Measurements from ENCODE around the gene ZBTB22.
"Not testable (repeated sequence)": the region's sequence is repeated elsewhere in the genome, so short reads cannot be mapped to it uniquely, and the experiment has no call there.

ZBTB22 gene

DNA sequence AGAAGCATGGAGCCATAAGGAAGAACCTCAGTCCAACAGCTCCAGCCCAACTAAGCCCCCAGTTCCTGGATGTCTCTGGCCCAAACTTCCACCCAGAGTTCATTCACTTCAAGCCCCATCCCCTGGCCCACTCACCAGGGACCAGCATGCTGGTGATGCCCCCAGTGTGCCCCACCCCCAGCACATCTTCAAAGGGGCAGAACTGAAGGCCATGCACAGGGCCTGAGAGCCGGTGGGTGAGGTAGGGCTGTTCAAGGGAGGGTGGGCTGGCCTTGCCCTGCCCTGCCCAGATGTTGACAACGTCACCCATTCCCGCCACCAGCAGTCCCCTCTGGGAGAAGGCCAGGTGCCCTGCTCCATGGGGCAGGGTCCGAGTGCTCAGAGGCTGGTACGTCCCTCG is 37.0 kb downstream of the ZBTB22 start:
- no peak for TF ChIP-seq FOXP2 (optimal IDR thresholded peaks at IDR 0.05; ENCODE audit: control extremely low read depth, extremely low read length, insufficient read depth)
- TF ChIP-seq POLR2AphosphoS5 (IDR thresholded peaks at IDR 0.05; ENCODE audit: borderline replicate concordance, low read depth, low read length) = no peak
- TF ChIP-seq EZH2 (IDR thresholded peaks at IDR 0.05) = no peak
- Histone ChIP-seq H3K9me3 (ENCODE audit: low read depth, low read length) (no peaks in the 10 kb centered on the region), H3K9ac (ENCODE audit: insufficient read length) (no peak overlapping the region), H3K4me3 (no peak overlapping the region), H3K36me3 (ENCODE audit: insufficient read depth, low read length) (peaks cover 33% of the 10 kb centered on the region), H3K27ac (no peak overlapping the region)
- DNase-seq (ENCODE audit: low read depth, low spot score) = no peak

DNA sequence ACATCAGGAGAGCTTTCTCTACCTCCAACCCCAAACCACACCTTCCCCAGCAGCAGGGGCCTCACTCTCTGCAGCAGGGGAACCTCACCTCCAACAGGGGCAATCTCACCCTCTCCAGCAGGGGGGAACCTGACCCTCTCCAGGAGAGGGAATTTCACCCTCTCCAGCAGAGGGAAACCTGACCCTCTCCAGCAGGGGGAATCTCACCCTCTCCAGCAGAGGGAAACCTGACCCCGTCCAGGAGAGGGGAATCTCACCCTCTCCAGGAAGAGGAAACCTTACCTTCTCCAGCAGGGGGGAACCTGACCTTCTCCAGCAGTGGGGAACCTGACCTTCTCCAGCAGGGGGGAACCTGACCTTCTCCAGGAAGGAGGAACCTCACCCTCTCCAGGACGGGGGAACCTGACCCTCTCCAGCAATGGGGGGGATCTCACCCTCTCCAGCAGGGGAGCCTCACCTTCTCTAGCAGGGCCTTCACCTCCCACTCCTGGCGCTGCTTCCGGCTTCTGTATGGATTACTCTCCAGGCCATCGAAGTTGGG is 37.5 kb downstream of the ZBTB22 start:
- DNase-seq (ENCODE audit: low read depth, low spot score) = no peak
- TF ChIP-seq POLR2AphosphoS5 (IDR thresholded peaks at IDR 0.05; ENCODE audit: borderline replicate concordance, low read depth, low read length) (no peak), EZH2 (IDR thresholded peaks at IDR 0.05) (no peak), FOXP2 (optimal IDR thresholded peaks at IDR 0.05; ENCODE audit: control extremely low read depth, extremely low read length, insufficient read depth) (no peak)
- H3K4me3 ChIP-seq = no peak overlapping the region
- H3K36me3 ChIP-seq (ENCODE audit: insufficient read depth, low read length) = peaks cover 34% of the 10 kb centered on the region
- H3K9ac ChIP-seq (ENCODE audit: insufficient read length) = no peak overlapping the region
- no peaks in the 10 kb centered on the region for H3K9me3 ChIP-seq (ENCODE audit: low read depth, low read length)
- H3K27ac ChIP-seq = no peak overlapping the region

DNA sequence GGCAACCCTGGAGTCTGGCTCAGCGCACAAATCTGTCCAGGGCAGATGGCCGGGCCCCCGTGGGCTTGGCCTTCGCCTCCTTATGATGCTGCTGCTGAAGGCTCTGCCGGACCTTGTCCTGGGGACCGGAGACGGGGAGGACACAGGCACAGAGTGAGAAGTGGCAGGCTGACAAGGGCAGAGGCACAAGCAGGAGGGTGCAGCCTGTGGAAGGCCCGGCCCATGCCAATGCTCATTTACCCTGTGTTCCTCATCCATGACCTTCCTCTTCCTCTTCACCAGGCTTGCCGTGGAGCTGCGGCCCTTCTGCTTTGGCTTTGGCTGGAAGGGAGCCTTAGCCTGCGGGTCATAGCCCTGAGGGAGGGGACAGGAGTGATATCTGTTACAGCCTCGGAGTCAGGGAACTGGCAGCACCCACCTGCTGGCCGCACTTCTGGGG is 38.3 kb downstream of the ZBTB22 start:
- H3K4me3 ChIP-seq = no peak overlapping the region
- no peak overlapping the region for H3K9ac ChIP-seq (ENCODE audit: insufficient read length)
- DNase-seq (ENCODE audit: low read depth, low spot score) = no peak
- H3K9me3 ChIP-seq (ENCODE audit: low read depth, low read length) = no peaks in the 10 kb centered on the region
- H3K36me3 ChIP-seq (ENCODE audit: insufficient read depth, low read length) = peaks cover 34% of the 10 kb centered on the region
- H3K27ac ChIP-seq = no peak overlapping the region
- no peak for TF ChIP-seq FOXP2 (optimal IDR thresholded peaks at IDR 0.05; ENCODE audit: control extremely low read depth, extremely low read length, insufficient read depth)
- no peak for TF ChIP-seq EZH2 (IDR thresholded peaks at IDR 0.05)
- no peak; the same call in 1 of the 2 replicates for TF ChIP-seq POLR2AphosphoS5 (IDR thresholded peaks at IDR 0.05; ENCODE audit: borderline replicate concordance, low read depth, low read length)

DNA sequence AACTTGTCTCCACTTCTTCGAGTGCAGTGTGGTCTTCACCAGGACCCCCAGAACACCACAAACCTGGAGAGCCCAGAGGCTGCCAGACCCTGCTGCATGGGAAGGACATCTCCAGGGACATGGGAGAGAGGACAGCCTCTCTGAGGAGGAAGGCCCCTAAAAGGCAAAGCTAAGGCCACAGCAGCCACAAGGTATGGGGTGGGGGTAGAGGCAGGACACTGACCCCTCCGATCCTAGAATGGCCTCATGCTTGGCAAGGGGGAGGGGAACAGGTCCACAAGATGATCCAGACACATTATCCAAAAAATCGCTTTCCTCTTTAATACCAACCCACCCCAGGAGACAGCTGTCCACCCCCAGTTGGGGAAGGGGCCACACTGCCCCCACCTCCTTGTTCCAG is 38.7 kb downstream of the ZBTB22 start:
- Histone ChIP-seq H3K27ac (peak overlapping the region; percentile 46; the same call in 1 of the 2 replicates), H3K36me3 (ENCODE audit: insufficient read depth, low read length) (peaks cover 37% of the 10 kb centered on the region)
- no peak for DNase-seq (ENCODE audit: low read depth, low spot score)

DNA sequence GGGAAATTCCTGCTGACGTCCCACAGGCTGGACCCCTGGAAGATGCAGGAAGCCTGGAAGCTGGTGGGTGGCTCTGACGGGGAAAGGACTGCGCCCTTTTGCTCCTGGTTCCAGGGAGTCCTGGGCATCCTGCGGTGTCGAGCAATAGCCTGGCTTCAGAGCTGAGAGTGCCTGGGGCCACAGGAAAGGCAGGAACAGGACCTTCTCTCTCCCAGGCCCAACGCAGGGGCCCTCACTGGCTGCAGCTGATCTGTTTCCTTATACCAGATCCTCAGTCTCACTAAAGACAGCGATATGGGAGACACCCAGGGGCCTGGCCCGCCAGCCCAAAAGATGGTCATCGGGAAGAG is 39.2 kb downstream of the ZBTB22 start:
- DNase-seq (ENCODE audit: low read depth, low spot score) = no peak
- H3K4me3 ChIP-seq = no peak overlapping the region
- peaks cover 41% of the 10 kb centered on the region for H3K36me3 ChIP-seq (ENCODE audit: insufficient read depth, low read length)
- TF ChIP-seq POLR2AphosphoS5 (IDR thresholded peaks at IDR 0.05; ENCODE audit: borderline replicate concordance, low read depth, low read length) (no peak), EZH2 (IDR thresholded peaks at IDR 0.05) (no peak), FOXP2 (optimal IDR thresholded peaks at IDR 0.05; ENCODE audit: control extremely low read depth, extremely low read length, insufficient read depth) (no peak)
- peak overlapping the region; percentile 46; the same call in 1 of the 2 replicates for H3K27ac ChIP-seq
- no peak overlapping the region for H3K9ac ChIP-seq (ENCODE audit: insufficient read length)
- no peaks in the 10 kb centered on the region for H3K9me3 ChIP-seq (ENCODE audit: low read depth, low read length)

More for the DNA sequence above, 38.7 kb downstream of the ZBTB22 start:
- TF ChIP-seq FOXP2 (optimal IDR thresholded peaks at IDR 0.05; ENCODE audit: control extremely low read depth, extremely low read length, insufficient read depth) (no peak), EZH2 (IDR thresholded peaks at IDR 0.05) (no peak), POLR2AphosphoS5 (IDR thresholded peaks at IDR 0.05; ENCODE audit: borderline replicate concordance, low read depth, low read length) (no peak)
- Histone ChIP-seq H3K4me3 (no peak overlapping the region), H3K9ac (ENCODE audit: insufficient read length) (no peak overlapping the region), H3K9me3 (ENCODE audit: low read depth, low read length) (no peaks in the 10 kb centered on the region)

DNA sequence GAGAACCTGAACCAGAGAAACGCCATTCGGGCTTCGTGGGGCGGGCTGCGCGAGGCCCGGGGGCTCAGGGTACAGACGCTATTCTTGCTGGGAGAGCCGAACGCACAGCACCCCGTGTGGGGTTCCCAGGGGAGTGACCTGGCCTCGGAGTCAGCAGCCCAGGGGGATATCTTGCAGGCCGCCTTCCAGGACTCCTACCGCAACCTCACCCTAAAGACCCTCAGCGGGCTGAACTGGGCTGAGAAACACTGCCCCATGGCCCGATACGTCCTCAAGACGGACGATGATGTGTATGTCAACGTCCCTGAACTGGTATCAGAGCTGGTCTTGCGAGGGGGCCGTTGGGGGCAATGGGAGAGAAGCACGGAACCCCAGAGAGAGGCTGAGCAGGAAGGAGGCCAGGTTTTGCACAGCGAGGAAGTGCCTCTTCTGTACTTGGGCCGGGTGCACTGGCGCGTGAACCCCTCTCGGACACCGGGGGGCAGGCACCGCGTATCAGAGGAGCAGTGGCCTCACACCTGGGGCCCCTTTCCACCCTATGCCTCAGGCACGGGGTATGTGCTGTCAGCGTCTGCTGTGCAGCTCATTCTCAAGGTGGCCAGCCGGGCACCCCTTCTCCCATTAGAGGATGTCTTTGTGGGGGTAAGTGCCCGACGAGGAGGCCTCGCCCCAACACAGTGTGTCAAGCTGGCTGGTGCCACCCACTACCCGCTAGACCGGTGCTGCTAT is 39.7 kb downstream of the ZBTB22 start:
- Histone ChIP-seq H3K9me3 (ENCODE audit: low read depth, low read length) (no peaks in the 10 kb centered on the region), H3K9ac (ENCODE audit: insufficient read length) (no peak overlapping the region), H3K36me3 (ENCODE audit: insufficient read depth, low read length) (peaks cover 47% of the 10 kb centered on the region), H3K4me3 (peak overlapping the region; percentile 99), H3K27ac (peak overlapping the region; percentile 84)
- TF ChIP-seq EZH2 (IDR thresholded peaks at IDR 0.05) (no peak), POLR2AphosphoS5 (IDR thresholded peaks at IDR 0.05; ENCODE audit: borderline replicate concordance, low read depth, low read length) (no peak; the same call in 1 of the 2 replicates)
- no peak for DNase-seq (ENCODE audit: low read depth, low spot score)

DNA sequence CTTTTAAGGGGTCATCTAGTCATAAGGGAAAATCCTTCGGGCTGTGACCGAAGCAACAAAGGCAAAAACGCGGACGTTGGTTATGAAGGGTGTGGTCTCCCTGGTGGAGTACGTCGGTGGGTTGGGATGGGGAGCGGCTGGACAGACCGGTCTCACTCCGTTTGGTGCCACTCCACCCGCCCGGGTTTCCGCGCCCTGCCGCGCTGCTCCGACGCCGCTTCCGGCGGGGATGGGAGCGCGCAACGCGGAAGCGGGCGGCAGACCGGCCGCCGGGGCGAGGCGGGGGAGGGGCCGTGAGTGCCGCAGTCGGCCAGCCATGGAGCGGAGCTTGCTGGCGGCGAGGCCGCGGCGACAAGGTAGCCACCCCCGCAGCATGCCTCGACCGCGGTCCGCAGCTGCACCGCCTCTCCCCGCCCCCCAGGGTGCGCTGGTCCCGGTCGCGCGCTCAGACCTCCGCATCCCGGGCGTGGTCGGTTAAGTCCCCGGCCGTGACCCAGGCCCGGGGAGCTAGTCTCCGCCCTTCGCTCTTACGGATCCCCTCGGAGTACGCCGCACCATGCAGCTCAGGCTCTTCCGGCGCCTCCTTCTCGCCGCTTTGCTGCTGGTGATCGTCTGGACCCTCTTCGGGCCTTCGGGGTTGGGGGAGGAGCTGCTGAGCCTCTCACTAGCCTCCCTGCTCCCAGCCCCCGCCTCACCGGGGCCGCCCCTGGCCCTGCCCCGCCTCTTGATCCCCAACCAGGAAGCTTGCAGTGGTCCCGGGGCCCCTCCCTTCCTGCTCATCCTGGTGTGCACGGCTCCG is 40.5 kb downstream of the ZBTB22 start, which contains the start of gene B3GALT4:
TSS of gene B3GALT4 (plus strand) at position 260 of the 799 bp plus-strand sequence. CDS start at position 557, 297 bp downstream.
- Histone ChIP-seq H3K9ac (ENCODE audit: insufficient read length) (peak within 1 kb of the TSS; percentile 63), H3K27ac (peak within 1 kb of the TSS; percentile 84), H3K4me3 (peak within 1 kb of the TSS; percentile 99), H3K36me3 (ENCODE audit: insufficient read depth, low read length) (peaks cover 54% of the 10 kb centered on the region), H3K9me3 (ENCODE audit: low read depth, low read length) (no peaks in the 10 kb centered on the region)
- no peak for DNase-seq (ENCODE audit: low read depth, low spot score)
- TF ChIP-seq POLR2AphosphoS5 (IDR thresholded peaks at IDR 0.05; ENCODE audit: borderline replicate concordance, low read depth, low read length) = peak; percentile 72
- no peak for TF ChIP-seq FOXP2 (optimal IDR thresholded peaks at IDR 0.05; ENCODE audit: control extremely low read depth, extremely low read length, insufficient read depth)
- TF ChIP-seq EZH2 (IDR thresholded peaks at IDR 0.05) = no peak

DNA sequence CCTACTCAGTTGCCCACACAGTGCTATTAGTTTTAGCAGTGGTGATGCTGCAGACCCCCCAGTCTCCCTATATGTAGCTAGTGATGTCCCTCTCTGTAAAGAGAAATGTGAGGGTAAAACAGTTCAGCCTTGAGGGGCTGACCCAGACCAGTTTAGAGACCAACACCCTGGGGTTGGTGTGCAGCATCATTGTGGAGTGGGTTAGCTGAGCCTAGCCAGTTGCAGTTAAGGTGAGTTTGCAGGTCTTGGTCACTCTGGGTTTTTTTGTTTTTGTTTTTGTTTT is 41.0 kb downstream of the ZBTB22 start:
- Histone ChIP-seq H3K27ac (peak overlapping the region; percentile 84; the same call in 1 of the 2 replicates), H3K9ac (ENCODE audit: insufficient read length) (peak overlapping the region; percentile 63), H3K4me3 (peak overlapping the region; percentile 99), H3K36me3 (ENCODE audit: insufficient read depth, low read length) (peaks cover 54% of the 10 kb centered on the region), H3K9me3 (ENCODE audit: low read depth, low read length) (no peaks in the 10 kb centered on the region)
- TF ChIP-seq EZH2 (IDR thresholded peaks at IDR 0.05) (no peak), FOXP2 (optimal IDR thresholded peaks at IDR 0.05; ENCODE audit: control extremely low read depth, extremely low read length, insufficient read depth) (no peak), POLR2AphosphoS5 (IDR thresholded peaks at IDR 0.05; ENCODE audit: borderline replicate concordance, low read depth, low read length) (no peak)
- DNase-seq (ENCODE audit: low read depth, low spot score) = no peak

DNA sequence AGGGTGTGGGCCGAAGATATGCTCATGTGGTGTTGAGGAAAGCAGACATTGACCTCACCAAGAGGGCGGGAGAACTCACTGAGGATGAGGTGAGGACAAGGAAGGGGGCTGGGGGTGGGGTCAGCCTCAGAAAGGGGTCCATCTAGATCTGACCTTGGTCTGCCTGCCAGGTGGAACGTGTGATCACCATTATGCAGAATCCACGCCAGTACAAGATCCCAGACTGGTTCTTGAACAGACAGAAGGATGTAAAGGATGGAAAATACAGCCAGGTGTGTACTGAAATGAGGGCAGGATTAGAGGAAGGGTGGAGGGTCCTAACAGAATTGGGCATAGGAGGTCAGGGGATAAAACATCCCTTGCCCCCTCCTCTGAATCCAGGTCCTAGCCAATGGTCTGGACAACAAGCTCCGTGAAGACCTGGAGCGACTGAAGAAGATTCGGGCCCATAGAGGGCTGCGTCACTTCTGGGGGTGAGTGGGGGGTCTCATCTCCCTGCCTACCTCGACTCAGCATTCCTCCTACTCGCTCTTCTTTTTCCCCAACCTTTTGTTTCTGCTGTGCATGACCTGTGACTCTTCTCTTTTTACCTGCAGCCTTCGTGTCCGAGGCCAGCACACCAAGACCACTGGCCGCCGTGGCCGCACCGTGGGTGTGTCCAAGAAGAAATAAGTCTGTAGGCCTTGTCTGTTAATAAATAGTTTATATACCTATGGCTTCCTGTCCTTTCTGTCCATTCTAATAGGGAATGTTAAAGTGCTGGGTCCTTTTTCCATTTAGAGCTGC is 41.6 kb downstream of the ZBTB22 start:
- H3K4me3 ChIP-seq = peak overlapping the region; percentile 99
- H3K9me3 ChIP-seq (ENCODE audit: low read depth, low read length); DNase-seq (ENCODE audit: low read depth, low spot score): not testable (repeated sequence)
- peak overlapping the region; percentile 63 for H3K9ac ChIP-seq (ENCODE audit: insufficient read length)
- H3K27ac ChIP-seq = peak overlapping the region; percentile 84; the same call in 1 of the 2 replicates
- H3K36me3 ChIP-seq (ENCODE audit: insufficient read depth, low read length) = peaks cover 54% of the 10 kb centered on the region

All from SK-N-MC (cell line).